Naive thymus-derived CD4-positive, alpha-beta T cell (primary cell): ENCODE measurements around the gene GSN. TPM values are rescaled to one million over a fixed set of nuclear protein-coding genes. Genes with fewer than 3 reads are reported as not detected.
A peak's percentile ranks its signal among the peaks of the same experiment; 100 is the strongest.

Experiments used
- ATAC-seq: fragments of 150-1000 bp; cut with Tn5 transposase; 2 replicates; pipeline ENCODE4 v1.10.0; 2021; ENCODE audit warnings: mild to moderate bottlenecking, moderate library complexity
- CTCF ChIA-PET: fragments of 350-600 bp; sonication (Branson Sonifier 250); formaldehyde crosslinking; loops from one replicate; lab custom pipeline; 2021; ENCODE audit warnings: antibody characterized with exemption; lab: Charles Lee
- POLR2A ChIA-PET: fragments of 350-600 bp; sonication (Branson Sonifier 250); formaldehyde crosslinking; loops from one replicate; lab custom pipeline; 2021; ENCODE audit warnings: antibody characterized with exemption, inconsistent platforms; lab: Charles Lee
- DNase-seq, 9 donors: peaks; one replicate each; pipeline versions ENCODE4 v3.0.0 to v3.0.0-alpha.2; 2020 to 2022; ENCODE audit warnings: mixed read lengths in 1 of 9
- H3K27ac ChIP-seq: one replicate; pipeline ENCODE4 v1.7.0; 2013; ENCODE audit warnings: mild to moderate bottlenecking, low read depth, low read length, moderate library complexity
- H3K27me3 ChIP-seq, 2 donors: one replicate each; pipeline ENCODE4 v1.7.0; 2013; ENCODE audit warnings: low read length in 2 of 2, mild to moderate bottlenecking in 2 of 2, moderate library complexity in 2 of 2; ENCODE audit not compliant: control insufficient read depth in 2 of 2, insufficient read depth in 2 of 2
- H3K36me3 ChIP-seq, 3 experiments: 1 replicate in 2 of 3; 2 replicates in 1 of 3; pipeline ENCODE4 v1.7.0; 2013; ENCODE audit warnings: low read length in 3 of 3, mild to moderate bottlenecking in 3 of 3, moderate library complexity in 1 of 3; ENCODE audit not compliant: insufficient read depth in 3 of 3, control insufficient read depth in 2 of 3
- H3K4me1 ChIP-seq, 2 donors: one replicate each; pipeline ENCODE4 v1.7.0; 2013; ENCODE audit warnings: low read length in 2 of 2, mild to moderate bottlenecking in 2 of 2, moderate library complexity in 1 of 2; ENCODE audit not compliant: control insufficient read depth in 2 of 2, insufficient read depth in 2 of 2
- H3K4me3 ChIP-seq: 2 replicates; pipeline ENCODE4 v1.7.0; 2013; ENCODE audit warnings: mild to moderate bottlenecking, low read length
- H3K9me3 ChIP-seq, 3 experiments: 1 replicate in 2 of 3; 2 replicates in 1 of 3; pipeline ENCODE4 v1.7.0; 2013; ENCODE audit warnings: low read length in 3 of 3; ENCODE audit not compliant: control insufficient read depth in 2 of 3
- H3K27ac Mint-ChIP-seq, 9 donors: one replicate each; pipeline ENCODE4 v1.8.0; 2020 to 2022; ENCODE audit warnings: mixed read lengths in 9 of 9, mild to moderate bottlenecking in 8 of 9, moderate library complexity in 5 of 9, inconsistent platforms in 2 of 9
- H3K27me3 Mint-ChIP-seq, 5 donors: one replicate each; pipeline ENCODE4 v1.8.0; 2021 to 2022; ENCODE audit warnings: mixed read lengths in 5 of 5, mild to moderate bottlenecking in 1 of 5
- H3K36me3 Mint-ChIP-seq, 5 donors: one replicate each; pipeline ENCODE4 v1.8.0; 2020 to 2022; ENCODE audit warnings: mixed read lengths in 5 of 5, mild to moderate bottlenecking in 3 of 5, inconsistent platforms in 1 of 5
- H3K4me1 Mint-ChIP-seq, 7 donors: one replicate each; pipeline ENCODE4 v1.8.0; 2020 to 2022; ENCODE audit warnings: mixed read lengths in 7 of 7, mild to moderate bottlenecking in 3 of 7, inconsistent platforms in 1 of 7
- H3K4me3 Mint-ChIP-seq, 10 donors: one replicate each; pipeline ENCODE4 v1.8.0; 2020 to 2022; ENCODE audit warnings: mild to moderate bottlenecking in 10 of 10, mixed read lengths in 10 of 10, moderate library complexity in 6 of 10, inconsistent platforms in 2 of 10
- H3K9me3 Mint-ChIP-seq, 11 donors: one replicate each; pipeline ENCODE4 v1.8.0; 2020 to 2022; ENCODE audit warnings: mixed read lengths in 11 of 11, mild to moderate bottlenecking in 4 of 11, inconsistent platforms in 1 of 11, moderate library complexity in 1 of 11
- intact Hi-C, 2 donors: fragments of 100-400 bp; cut with micrococcal nuclease; formaldehyde crosslinking; loops; one replicate each; pipeline ENCODE4 v1.15.1; 2023
- polyA plus RNA-seq, 2 donors: library from polyadenylated mRNA; unstranded; fragments of 300-500 nt; fragmentation: Illumina TruSeq; gene quantifications; one replicate each; pipeline ENCODE4 v1.2.3, GENCODE V29; 2021
- total RNA-seq, 6 experiments: library from RNA in 5 of 6; stranded (reverse) in 5 of 6; gene quantifications; 1 replicate in 5 of 6; 2 replicates in 1 of 6; pipeline ENCODE4 v1.2.3 and lab custom pipeline; 2021 to 2026

The GSN gene
- total and polyA plus RNA-seq, 7 experiments from 2014 or later = 2.9 to 34.6 (median 6.4) TPM

- Histone ChIP-seq H3K27me3 (no peaks in the 10 kb centered on the region), H3K4me1 (no peaks in the 10 kb centered on the region), H3K4me3 (no peak overlapping the region), H3K27ac (no peak overlapping the region), H3K9me3 (no peaks in the 10 kb centered on the region), H3K36me3 (no peaks in the 10 kb centered on the region)
- H3K27ac Mint-ChIP-seq = no peak overlapping the region
- POLR2A ChIA-PET = no interaction called here
- H3K9me3 Mint-ChIP-seq = no peaks in the 10 kb centered on the region
- peaks cover 7 to 20% (median 11%) of the 10 kb centered on the region in 5 donors for H3K27me3 Mint-ChIP-seq
- CTCF ChIA-PET = interaction anchor here (0.6 kb wide), 1 partner anchor 1151 kb away, joined by 3 read pairs; no protein-coding TSS in a partner anchor
- no peak overlapping the region for H3K4me3 Mint-ChIP-seq
- intact Hi-C loops = no loop called here
- DNase-seq (no peak), ATAC-seq (no peak)
- H3K4me1 Mint-ChIP-seq = peaks cover 8 to 22% (median 19%) of the 10 kb centered on the region in 7 donors
- peaks cover 0 to 6% (median 0%) of the 10 kb centered on the region in 5 donors for H3K36me3 Mint-ChIP-seq
Observed at GRCh38 chr9:121295662-121296191, 27.8 kb downstream of the GSN start.

GRCh38 chr9:121296213-121297127, 28.5 kb downstream of the GSN start:
- no peaks in the 10 kb centered on the region for H3K4me1 ChIP-seq
- H3K4me1 Mint-ChIP-seq = peaks cover 8 to 23% (median 18%) of the 10 kb centered on the region in 7 donors
- H3K27ac Mint-ChIP-seq = no peak overlapping the region
- DNase-seq = no peak
- H3K27me3 ChIP-seq = no peaks in the 10 kb centered on the region
- no peaks in the 10 kb centered on the region for H3K9me3 Mint-ChIP-seq
- no peak overlapping the region for H3K4me3 ChIP-seq
- H3K4me3 Mint-ChIP-seq = no peak overlapping the region
- no peaks in the 10 kb centered on the region for H3K9me3 ChIP-seq
- no peak overlapping the region for H3K27ac ChIP-seq
- H3K27me3 Mint-ChIP-seq = peaks cover 7 to 25% (median 11%) of the 10 kb centered on the region in 5 donors
- H3K36me3 Mint-ChIP-seq = peaks cover 0 to 6% (median 0%) of the 10 kb centered on the region in 5 donors
- intact Hi-C loops = no loop called here
- POLR2A ChIA-PET = interaction anchor here (0.6 kb wide), 1 partner anchor 548 kb away, joined by 3 read pairs; no protein-coding TSS in a partner anchor
- no peaks in the 10 kb centered on the region for H3K36me3 ChIP-seq
- no peak for ATAC-seq
- CTCF ChIA-PET = interaction anchor here (0.6 kb wide), 1 partner anchor 1150 kb away, joined by 3 read pairs; no protein-coding TSS in a partner anchor

- no peak overlapping the region for H3K27ac ChIP-seq
- ATAC-seq (no peak), DNase-seq (no peak)
- Mint-ChIP-seq H3K9me3 (no peaks in the 10 kb centered on the region), H3K27me3 (peaks cover 7 to 27% (median 11%) of the 10 kb centered on the region in 5 donors), H3K4me3 (no peak overlapping the region), H3K36me3 (peaks cover 0 to 6% (median 0%) of the 10 kb centered on the region in 5 donors), H3K27ac (no peak overlapping the region), H3K4me1 (peaks cover 8 to 23% (median 18%) of the 10 kb centered on the region in 7 donors)
- H3K36me3 ChIP-seq = no peaks in the 10 kb centered on the region
- ChIA-PET CTCF (no interaction called here), POLR2A (no interaction called here)
- no peaks in the 10 kb centered on the region for H3K9me3 ChIP-seq
- no peaks in the 10 kb centered on the region for H3K27me3 ChIP-seq
- H3K4me3 ChIP-seq = no peak overlapping the region
- no peaks in the 10 kb centered on the region for H3K4me1 ChIP-seq
- intact Hi-C loops = no loop called here
Observed at GRCh38 chr9:121297389-121297788, 29.4 kb downstream of the GSN start.

GRCh38 chr9:121298016-121298538, 30.1 kb downstream of the GSN start:
- Mint-ChIP-seq H3K9me3 (no peaks in the 10 kb centered on the region), H3K27ac (peak overlapping the region in 1 of 9 donors; percentile 58), H3K4me1 (peaks cover 8 to 23% (median 18%) of the 10 kb centered on the region in 7 donors), H3K27me3 (peaks cover 7 to 27% (median 11%) of the 10 kb centered on the region in 5 donors), H3K36me3 (peaks cover 0 to 6% (median 0%) of the 10 kb centered on the region in 5 donors), H3K4me3 (peak overlapping the region in 5 of 10 donors; percentile 51 to 86 (median 74))
- Histone ChIP-seq H3K9me3 (no peaks in the 10 kb centered on the region), H3K27ac (no peak overlapping the region), H3K4me3 (no peak overlapping the region), H3K4me1 (no peaks in the 10 kb centered on the region), H3K27me3 (no peaks in the 10 kb centered on the region), H3K36me3 (no peaks in the 10 kb centered on the region)
- DNase-seq = no peak
- intact Hi-C loops = no loop called here
- POLR2A ChIA-PET = no interaction called here
- CTCF ChIA-PET = no interaction called here
- no peak for ATAC-seq

- Histone ChIP-seq H3K4me1 (no peaks in the 10 kb centered on the region), H3K36me3 (no peaks in the 10 kb centered on the region), H3K27me3 (no peaks in the 10 kb centered on the region), H3K4me3 (peak overlapping the region; percentile 43), H3K9me3 (no peaks in the 10 kb centered on the region), H3K27ac (no peak overlapping the region)
- intact Hi-C loops = no loop called here
- Mint-ChIP-seq H3K4me3 (peak overlapping the region; percentile 63 to 88 (median 76)), H3K4me1 (peaks cover 8 to 23% (median 18%) of the 10 kb centered on the region in 7 donors), H3K27me3 (peaks cover 7 to 27% (median 11%) of the 10 kb centered on the region in 5 donors), H3K36me3 (peaks cover 0 to 13% (median 0%) of the 10 kb centered on the region in 5 donors), H3K27ac (peak overlapping the region in 2 of 9 donors; percentile 73 to 76), H3K9me3 (no peaks in the 10 kb centered on the region)
- peak; percentile 7 for ATAC-seq
- CTCF ChIA-PET = interaction anchor here (0.6 to 1.0 kb wide), 2 partner anchors 7 to 21 kb away, joined by 3 read pairs; no protein-coding TSS in a partner anchor
- POLR2A ChIA-PET = no interaction called here
- DNase-seq = no peak
Observed at GRCh38 chr9:121298689-121299466, 30.9 kb downstream of the GSN start.
